Measurements from ENCODE around the gene TSHZ2.
"Not testable (repeated sequence)": the region's sequence is repeated elsewhere in the genome, so short reads cannot be mapped to it uniquely, and the experiment has no call there.

GRCh38 chr20:53536382-53536781 lies 564.2 kb downstream of the TSHZ2 start:
- TF ChIP-seq SUZ12 (IDR thresholded peaks at IDR 0.05); BHLHE40 (IDR thresholded peaks at IDR 0.05; ENCODE audit: borderline replicate concordance); ELF4 (IDR thresholded peaks at IDR 0.05); FOXA1 (IDR thresholded peaks at IDR 0.05); ARNT (IDR thresholded peaks at IDR 0.05); SP1 (IDR thresholded peaks at IDR 0.05); FOXK2 (IDR thresholded peaks at IDR 0.05); NFRKB (IDR thresholded peaks at IDR 0.05); L3MBTL2 (conservative IDR thresholded peaks at IDR 0.05); HDGF (IDR thresholded peaks at IDR 0.05; ENCODE audit: borderline replicate concordance); ZNF384 (IDR thresholded peaks at IDR 0.05): not testable (repeated sequence)

Measured in HEK293T (cell line).